CD4-positive, alpha-beta memory T cell (primary cell): ENCODE data around the gene SLC18A2. TPM values are rescaled to one million over a fixed set of nuclear protein-coding genes. Genes with fewer than 3 reads are reported as not detected.

Experiments
- CTCF ChIA-PET: fragments of 350-600 bp; sonication (Branson Sonifier 250); formaldehyde crosslinking; loops from one replicate; lab custom pipeline; 2021; ENCODE audit warnings: inconsistent platforms; ENCODE audit not compliant: partially characterized antibody; lab: Charles Lee
- POLR2A ChIA-PET: fragments of 350-600 bp; sonication (Branson Sonifier 250); formaldehyde crosslinking; loops from one replicate; lab custom pipeline; 2021; ENCODE audit not compliant: partially characterized antibody; lab: Charles Lee
- DNase-seq, 5 donors: peaks; one replicate each; pipeline versions ENCODE4 v3.0.0 to v3.0.0-alpha.2; 2020 to 2022; ENCODE audit warnings: mixed read lengths in 1 of 5
- H3K27ac ChIP-seq: one replicate; pipeline ENCODE4 v1.7.0; 2013; ENCODE audit warnings: low read depth, low read length
- H3K27me3 ChIP-seq: 2 replicates; pipeline ENCODE4 v1.7.0; 2013; ENCODE audit warnings: mild to moderate bottlenecking, low read length, moderate library complexity; ENCODE audit not compliant: insufficient read depth
- H3K36me3 ChIP-seq: 2 replicates; pipeline ENCODE4 v1.7.0; 2013; ENCODE audit warnings: mild to moderate bottlenecking, low read length, moderate library complexity; ENCODE audit not compliant: insufficient read depth
- H3K4me1 ChIP-seq: 2 replicates; pipeline ENCODE4 v1.7.0; 2013; ENCODE audit warnings: mild to moderate bottlenecking, low read length, moderate library complexity; ENCODE audit not compliant: insufficient read depth
- H3K4me3 ChIP-seq, 2 donors: one replicate each; pipeline ENCODE4 v1.7.0; 2013; ENCODE audit warnings: low read length in 2 of 2, mild to moderate bottlenecking in 1 of 2
- H3K9me3 ChIP-seq, 2 donors: one replicate each; pipeline ENCODE4 v1.7.0; 2013; ENCODE audit warnings: low read length in 2 of 2, control low read depth in 1 of 2; ENCODE audit not compliant: control insufficient read depth in 1 of 2
- H3K27ac Mint-ChIP-seq, 7 donors: one replicate each; pipeline ENCODE4 v1.8.0; 2020 to 2021; ENCODE audit warnings: mixed read lengths in 7 of 7, mild to moderate bottlenecking in 6 of 7, inconsistent platforms in 3 of 7, moderate library complexity in 3 of 7
- H3K27me3 Mint-ChIP-seq, 2 donors: one replicate each; pipeline ENCODE4 v1.8.0; 2020 to 2021; ENCODE audit warnings: mixed read lengths in 2 of 2
- H3K36me3 Mint-ChIP-seq, 2 donors: one replicate each; pipeline ENCODE4 v1.8.0; 2020 to 2021; ENCODE audit warnings: mixed read lengths in 2 of 2, inconsistent platforms in 1 of 2, mild to moderate bottlenecking in 1 of 2
- H3K4me1 Mint-ChIP-seq, 4 donors: one replicate each; pipeline ENCODE4 v1.8.0; 2020 to 2021; ENCODE audit warnings: mixed read lengths in 4 of 4, mild to moderate bottlenecking in 1 of 4
- H3K4me3 Mint-ChIP-seq, 8 donors: one replicate each; pipeline ENCODE4 v1.8.0; 2020 to 2021; ENCODE audit warnings: mixed read lengths in 8 of 8, mild to moderate bottlenecking in 7 of 8, moderate library complexity in 6 of 8, inconsistent platforms in 3 of 8
- H3K9me3 Mint-ChIP-seq, 8 donors: one replicate each; pipeline ENCODE4 v1.8.0; 2020 to 2021; ENCODE audit warnings: mixed read lengths in 8 of 8, mild to moderate bottlenecking in 5 of 8, inconsistent platforms in 3 of 8, moderate library complexity in 1 of 8
- intact Hi-C: fragments of 100-400 bp; cut with micrococcal nuclease; formaldehyde crosslinking; loops from one replicate; pipeline ENCODE4 v1.15.1; 2023
- polyA plus RNA-seq, 2 donors: library from polyadenylated mRNA; unstranded; fragments of 300-500 nt; fragmentation: Illumina TruSeq; gene quantifications; one replicate each; pipeline ENCODE4 v1.2.3, GENCODE V29; 2021
- total RNA-seq, 2 experiments: library from RNA; stranded (reverse); gene quantifications; one replicate each; pipeline ENCODE4 v1.2.3, GENCODE V29; 2021

SLC18A2 gene
- total and polyA plus RNA-seq, 4 experiments from 2014 or later, result 0.22 to 0.94 (median 0.64) TPM

- H3K27ac Mint-ChIP-seq, result no peak overlapping the region
- no peaks in the 10 kb centered on the region for H3K9me3 ChIP-seq
- peaks cover 28 to 32% of the 10 kb centered on the region in 2 donors for H3K27me3 Mint-ChIP-seq
- intact Hi-C loops, result no loop called here
- no peaks in the 10 kb centered on the region for H3K9me3 Mint-ChIP-seq
- H3K27ac ChIP-seq, result no peak overlapping the region
- no peak for DNase-seq
- no peaks in the 10 kb centered on the region for H3K36me3 Mint-ChIP-seq
- H3K36me3 ChIP-seq, result no peaks in the 10 kb centered on the region
- no peaks in the 10 kb centered on the region for H3K27me3 ChIP-seq
- no peaks in the 10 kb centered on the region for H3K4me1 Mint-ChIP-seq
- H3K4me3 Mint-ChIP-seq, result no peak overlapping the region
- CTCF ChIA-PET, result interaction anchor here (1.1 kb wide), 1 partner anchor 32 kb away, joined by 4 read pairs; no protein-coding TSS in a partner anchor
- H3K4me1 ChIP-seq, result no peaks in the 10 kb centered on the region
- POLR2A ChIA-PET, result no interaction called here
- no peak overlapping the region for H3K4me3 ChIP-seq
These were observed 8.0 kb downstream of the SLC18A2 start for GRCh38 chr10:117248750-117249465.

- H3K27me3 ChIP-seq, result no peaks in the 10 kb centered on the region
- no peaks in the 10 kb centered on the region for H3K9me3 Mint-ChIP-seq
- no peaks in the 10 kb centered on the region for H3K36me3 Mint-ChIP-seq
- POLR2A ChIA-PET, result no interaction called here
- CTCF ChIA-PET, result interaction anchor here (1.1 kb wide), 1 partner anchor 33 kb away, joined by 4 read pairs; no protein-coding TSS in a partner anchor
- H3K4me1 Mint-ChIP-seq, result no peaks in the 10 kb centered on the region
- H3K27ac Mint-ChIP-seq, result no peak overlapping the region
- H3K4me1 ChIP-seq, result no peaks in the 10 kb centered on the region
- no peaks in the 10 kb centered on the region for H3K36me3 ChIP-seq
- no peak overlapping the region for H3K4me3 Mint-ChIP-seq
- no peak overlapping the region for H3K27ac ChIP-seq
- H3K9me3 ChIP-seq, result no peaks in the 10 kb centered on the region
- DNase-seq, result no peak
- H3K4me3 ChIP-seq, result no peak overlapping the region
- peaks cover 24 to 27% of the 10 kb centered on the region in 2 donors for H3K27me3 Mint-ChIP-seq
- intact Hi-C loops, result no loop called here
These were observed 8.7 kb downstream of the SLC18A2 start for GRCh38 chr10:117249493-117250093.

- H3K36me3 ChIP-seq, result no peaks in the 10 kb centered on the region
- intact Hi-C loops, result no loop called here
- Mint-ChIP-seq H3K4me1 (no peaks in the 10 kb centered on the region), H3K4me3 (no peak overlapping the region), H3K36me3 (no peaks in the 10 kb centered on the region), H3K27ac (no peak overlapping the region), H3K27me3 (peaks cover 18 to 24% of the 10 kb centered on the region in 2 donors), H3K9me3 (no peaks in the 10 kb centered on the region)
- H3K27ac ChIP-seq, result no peak overlapping the region
- H3K27me3 ChIP-seq, result no peaks in the 10 kb centered on the region
- POLR2A ChIA-PET, result no interaction called here
- no peak overlapping the region for H3K4me3 ChIP-seq
- CTCF ChIA-PET, result interaction anchor here (2.0 kb wide), 1 partner anchor 34 kb away, joined by 6 read pairs; no protein-coding TSS in a partner anchor
- no peak for DNase-seq
- H3K4me1 ChIP-seq, result no peaks in the 10 kb centered on the region
- H3K9me3 ChIP-seq, result no peaks in the 10 kb centered on the region
These were observed 9.5 kb downstream of the SLC18A2 start for GRCh38 chr10:117250411-117250810.

- no peaks in the 10 kb centered on the region for H3K9me3 ChIP-seq
- CTCF ChIA-PET, result no interaction called here
- H3K4me1 Mint-ChIP-seq, result no peaks in the 10 kb centered on the region
These were observed 13.0 kb downstream of the SLC18A2 start for GRCh38 chr10:117253908-117254307.

GRCh38 chr10:117254338-117254737 lies 13.4 kb downstream of the SLC18A2 start:
- ChIA-PET CTCF (no interaction called here), POLR2A (interaction anchor here (0.6 kb wide), 1 partner anchor 83 kb away, joined by 3 read pairs; no protein-coding TSS in a partner anchor)
- Mint-ChIP-seq H3K27me3 (peaks cover 17 to 25% of the 10 kb centered on the region in 2 donors), H3K4me1 (no peaks in the 10 kb centered on the region), H3K27ac (no peak overlapping the region), H3K4me3 (no peak overlapping the region), H3K9me3 (no peaks in the 10 kb centered on the region), H3K36me3 (no peaks in the 10 kb centered on the region)
- intact Hi-C loops, result no loop called here
- H3K4me1 ChIP-seq, result no peaks in the 10 kb centered on the region
- H3K36me3 ChIP-seq, result no peaks in the 10 kb centered on the region
- no peak overlapping the region for H3K4me3 ChIP-seq
- H3K9me3 ChIP-seq, result no peaks in the 10 kb centered on the region
- no peak for DNase-seq
- H3K27ac ChIP-seq, result no peak overlapping the region
- H3K27me3 ChIP-seq, result no peaks in the 10 kb centered on the region

More at GRCh38 chr10:117253908-117254307, 13.0 kb downstream of the SLC18A2 start:
- Histone ChIP-seq H3K4me1 (no peaks in the 10 kb centered on the region), H3K27me3 (no peaks in the 10 kb centered on the region), H3K27ac (no peak overlapping the region), H3K4me3 (no peak overlapping the region), H3K36me3 (no peaks in the 10 kb centered on the region)
- intact Hi-C loops, result no loop called here
- no peaks in the 10 kb centered on the region for H3K9me3 Mint-ChIP-seq
- H3K27me3 Mint-ChIP-seq, result peaks cover 15 to 23% of the 10 kb centered on the region in 2 donors
- no peaks in the 10 kb centered on the region for H3K36me3 Mint-ChIP-seq
- no peak overlapping the region for H3K27ac Mint-ChIP-seq
- no peak for DNase-seq
- POLR2A ChIA-PET, result interaction anchor here (0.6 kb wide), 1 partner anchor 83 kb away, joined by 3 read pairs; no protein-coding TSS in a partner anchor
- H3K4me3 Mint-ChIP-seq, result no peak overlapping the region

GRCh38 chr10:117254774-117255735 lies 14.1 kb downstream of the SLC18A2 start:
- intact Hi-C loops, result no loop called here
- no peak for DNase-seq
- Histone ChIP-seq H3K4me3 (no peak overlapping the region), H3K36me3 (no peaks in the 10 kb centered on the region), H3K9me3 (no peaks in the 10 kb centered on the region), H3K27me3 (no peaks in the 10 kb centered on the region), H3K4me1 (no peaks in the 10 kb centered on the region), H3K27ac (no peak overlapping the region)
- H3K36me3 Mint-ChIP-seq, result no peaks in the 10 kb centered on the region
- H3K4me3 Mint-ChIP-seq, result no peak overlapping the region
- ChIA-PET POLR2A (interaction anchor here (0.6 kb wide), 1 partner anchor 82 kb away, joined by 3 read pairs; no protein-coding TSS in a partner anchor), CTCF (no interaction called here)
- no peaks in the 10 kb centered on the region for H3K9me3 Mint-ChIP-seq
- no peak overlapping the region for H3K27ac Mint-ChIP-seq
- H3K27me3 Mint-ChIP-seq, result peaks cover 20 to 29% of the 10 kb centered on the region in 2 donors
- no peaks in the 10 kb centered on the region for H3K4me1 Mint-ChIP-seq
